Mammary epithelial cell (primary cell): Measurements from ENCODE around the gene NR2C2.

Experiments
- CTCF ChIP-seq, 2 donors: IDR thresholded peaks in 1 of 2; conservative IDR thresholded peaks in 1 of 2; 2 replicates each; pipeline ENCODE4 v1.5.1; 2011 to 2012; ENCODE audit warnings: inconsistent platforms in 2 of 2, low read length in 2 of 2, mild to moderate bottlenecking in 2 of 2, control low read depth in 1 of 2, low read depth in 1 of 2; ENCODE audit not compliant: insufficient read depth in 1 of 2; ENCODE audit errors: extremely low read depth in 1 of 2
- EZH2 ChIP-seq: IDR thresholded peaks from 2 replicates; pipeline ENCODE4 v1.6.1; 2012; ENCODE audit warnings: low read length, inconsistent platforms, borderline replicate concordance

- TF ChIP-seq CTCF (conservative IDR thresholded peaks at IDR 0.05 in 1 of 2, IDR thresholded peaks at IDR 0.05 in 1 of 2; ENCODE audit: extremely low read depth in 1 of 2, insufficient read depth in 1 of 2, low read depth in 1 of 2, low read length in 2 of 2) (no peak), EZH2 (no peak)
Observed at GRCh38 chr3:14933820-14934425, 13.5 kb upstream of the NR2C2 start.
